Pancreas (tissue), 10 donors: ENCODE results near the gene LAMC3. TPM values are rescaled to one million over a fixed set of nuclear protein-coding genes. Genes with fewer than 3 reads are reported as not detected.

ENCODE experiments used
- ATAC-seq, 4 donors: fragments of 200-7000 bp; cut with Tn5 transposase; one replicate each; pipeline versions ENCODE4 v1.8.0 to v1.9.1; 2020; ENCODE audit warnings: mild to moderate bottlenecking in 4 of 4, moderate library complexity in 4 of 4
- DNase-seq, 6 donors: peaks; one replicate each; pipeline ENCODE4 v3.0.0-alpha.2; 2020
- FAIRE-seq: peaks from 2 replicates; lab custom pipeline; 2012; peaks lifted over from hg19 to GRCh38; lab: Jason Lieb, UNC
- H3K27ac ChIP-seq, 4 donors: fragments of 200-600 bp; sonication (generic); 1 replicate in 3 of 4; 2 replicates in 1 of 4; pipeline versions ENCODE4 v1.5.0 to v1.8.0; 2020
- H3K27me3 ChIP-seq, 4 donors: fragments of 200-600 bp; one replicate each; pipeline ENCODE4 v1.8.0; 2021
- H3K36me3 ChIP-seq, 3 donors: fragments of 200-600 bp; sonication (generic) in 1 of 3; one replicate each; pipeline versions ENCODE4 v1.5.0 to v1.8.0; 2020 to 2021
- H3K4me1 ChIP-seq, 3 donors: fragments of 200-600 bp; one replicate each; pipeline ENCODE4 v1.8.0; 2021
- H3K4me3 ChIP-seq, 4 donors: fragments of 200-600 bp; sonication (generic) in 2 of 4; one replicate each; pipeline versions ENCODE4 v1.5.0 to v1.8.0; 2020 to 2021
- H3K9me3 ChIP-seq, 4 donors: fragments of 200-600 bp; one replicate each; pipeline ENCODE4 v1.8.0; 2021
- CTCF ChIP-seq, 4 donors: fragments of 200-600 bp; sonication (generic) in 3 of 4; IDR thresholded peaks; one replicate each; pipeline versions ENCODE4 v1.5.0 to v1.8.0; 2021; ENCODE audit warnings: antibody characterized with exemption in 4 of 4
- WGBS, 2 donors: extraction: QIAGEN DNeasy Blood & Tissue Kit; methylation state at CpG; one replicate each; pipeline ENCODE4 v1.1.7; 2013; 5-methylcytosine and 5-hydroxymethylcytosine counted together
- intact Hi-C, 3 donors: fragments of 100-400 bp; cut with DNase I; formaldehyde crosslinking; loops; one replicate each; pipeline versions ENCODE4 v1.11.1 to v1.14.2; 2022
- polyA plus RNA-seq, 2 donors: library from polyadenylated mRNA; stranded (reverse); fragments of 200-250 nt; gene quantifications; one replicate each; pipeline ENCODE4 v1.2.3, GENCODE V29; 2013
- total RNA-seq, 6 donors: library from RNA; stranded (reverse); fragmentation: NEBNext Ultra II Directional in 4 of 6; extraction: Animal tissue kit (Norgen Biotek cat#: 25700) in 4 of 6; gene quantifications; one replicate each; pipeline versions ENCODE4 v1.2.1 to v1.2.4, GENCODE V29; 2021 to 2023
- donor health status: healthy with polysubstance abuse.
- donor health status: DM: no; HTN: no; CAD: no; lungs with moderate emphysema.
- donor health status: DM: no; HTN: no; CAD: no.
- donor health status: control.
- donor health status: control.
- donor health status: Bipolar disorder and iron deficiency.
- donor health status: DM: yes; HTN: yes; CAD: no.
- donor health status: DM: no; HTN: no; CAD: no.
- donor health status: DM: no; HTN: no; CAD: no.
- donor health status: DM: yes; HTN: yes; CAD: no.

Gene LAMC3
- total and polyA plus RNA-seq, 8 donors, result 1.1 to 8.9 (median 2.7) TPM

- no peak for TF ChIP-seq CTCF (IDR thresholded peaks at IDR 0.05)
- FAIRE-seq, result no peak
- H3K9me3 ChIP-seq, result no peaks in the 10 kb centered on the region
- no peaks in the 10 kb centered on the region for H3K4me1 ChIP-seq
- H3K4me3 ChIP-seq, result no peak overlapping the region
- DNase-seq, result no peak
- intact Hi-C loops, result no loop called here
- no peak for ATAC-seq
- H3K36me3 ChIP-seq, result no peaks in the 10 kb centered on the region
- 89 to 93% methylated on average over 8 of the region's 8 CpGs for WGBS, 2 donors
- no peaks in the 10 kb centered on the region for H3K27me3 ChIP-seq
- no peak overlapping the region for H3K27ac ChIP-seq
Observed at GRCh38 chr9:131105952-131106351, 97.0 kb downstream of the LAMC3 start.

GRCh38 chr9:131107760-131108159 lies 98.8 kb downstream of the LAMC3 start:
- no peak for ATAC-seq
- Histone ChIP-seq H3K4me1 (no peaks in the 10 kb centered on the region), H3K4me3 (no peak overlapping the region), H3K27me3 (no peaks in the 10 kb centered on the region), H3K9me3 (no peaks in the 10 kb centered on the region), H3K27ac (no peak overlapping the region), H3K36me3 (no peaks in the 10 kb centered on the region)
- FAIRE-seq, result no peak
- TF ChIP-seq CTCF (IDR thresholded peaks at IDR 0.05), result no peak
- 75 to 84% methylated on average over 8 of the region's 8 CpGs for WGBS, 2 donors
- DNase-seq, result no peak
- intact Hi-C loops, result no loop called here

- no peak for TF ChIP-seq CTCF (IDR thresholded peaks at IDR 0.05)
- Histone ChIP-seq H3K4me1 (no peaks in the 10 kb centered on the region), H3K36me3 (no peaks in the 10 kb centered on the region), H3K4me3 (no peak overlapping the region), H3K9me3 (no peaks in the 10 kb centered on the region), H3K27ac (no peak overlapping the region), H3K27me3 (no peaks in the 10 kb centered on the region)
- ATAC-seq (no peak), DNase-seq (peak in 1 of 6 donors; percentile 14), FAIRE-seq (no peak)
- WGBS, 2 donors, result 60% methylated on average over 10 of the region's 10 CpGs
- intact Hi-C loops, result no loop called here
Observed at GRCh38 chr9:131111186-131111853, 102.3 kb downstream of the LAMC3 start.

- intact Hi-C loops, result no loop called here
- Histone ChIP-seq H3K4me3 (no peak overlapping the region), H3K27me3 (no peaks in the 10 kb centered on the region), H3K4me1 (no peaks in the 10 kb centered on the region), H3K9me3 (no peaks in the 10 kb centered on the region), H3K27ac (no peak overlapping the region), H3K36me3 (no peaks in the 10 kb centered on the region)
- peak in 1 of 6 donors; percentile 31 for DNase-seq
- 67 to 68% methylated on average over 21 to 25 of the region's 25 CpGs for WGBS, 2 donors
- TF ChIP-seq CTCF (IDR thresholded peaks at IDR 0.05), result no peak
- ATAC-seq, result no peak
- no peak for FAIRE-seq
Observed at GRCh38 chr9:131111854-131112311, 102.9 kb downstream of the LAMC3 start.
